GM12891 (cell line): ENCODE measurements around the gene BPIFA2.

ENCODE experiments used
- POLR2A ChIP-seq: IDR thresholded peaks from 2 replicates; pipeline ENCODE4 v1.6.1; 2011; ENCODE audit warnings: low read depth, low read length, control low read depth
- POLR2AphosphoS5 ChIP-seq: IDR thresholded peaks from 2 replicates; pipeline ENCODE4 v1.6.1; 2011; ENCODE audit warnings: low read depth, low read length, control low read depth
- POU2F2 ChIP-seq: IDR thresholded peaks from 2 replicates; pipeline ENCODE4 v1.6.1; 2011; ENCODE audit warnings: low read depth, mild to moderate bottlenecking, control low read depth, low read length, moderate library complexity
- SPI1 ChIP-seq: IDR thresholded peaks from 2 replicates; pipeline ENCODE4 v1.6.1; 2011; ENCODE audit warnings: low read depth, low read length, control low read depth

GRCh38 chr20:33158637-33159385, 9.1 kb upstream of the BPIFA2 start:
- TF ChIP-seq POLR2A, result no peak
- no peak for TF ChIP-seq SPI1
- no peak for TF ChIP-seq POU2F2
- no peak for TF ChIP-seq POLR2AphosphoS5
